GM18520 (cell line): ENCODE data around the gene PRG2.

ENCODE experiments used
- ATAC-seq: cut with Tn5 transposase; IDR thresholded peaks from one replicate; pipeline ENCODE4 v1.9.1; 2021; ENCODE audit not compliant: unreplicated experiment

Gene PRG2

DNA sequence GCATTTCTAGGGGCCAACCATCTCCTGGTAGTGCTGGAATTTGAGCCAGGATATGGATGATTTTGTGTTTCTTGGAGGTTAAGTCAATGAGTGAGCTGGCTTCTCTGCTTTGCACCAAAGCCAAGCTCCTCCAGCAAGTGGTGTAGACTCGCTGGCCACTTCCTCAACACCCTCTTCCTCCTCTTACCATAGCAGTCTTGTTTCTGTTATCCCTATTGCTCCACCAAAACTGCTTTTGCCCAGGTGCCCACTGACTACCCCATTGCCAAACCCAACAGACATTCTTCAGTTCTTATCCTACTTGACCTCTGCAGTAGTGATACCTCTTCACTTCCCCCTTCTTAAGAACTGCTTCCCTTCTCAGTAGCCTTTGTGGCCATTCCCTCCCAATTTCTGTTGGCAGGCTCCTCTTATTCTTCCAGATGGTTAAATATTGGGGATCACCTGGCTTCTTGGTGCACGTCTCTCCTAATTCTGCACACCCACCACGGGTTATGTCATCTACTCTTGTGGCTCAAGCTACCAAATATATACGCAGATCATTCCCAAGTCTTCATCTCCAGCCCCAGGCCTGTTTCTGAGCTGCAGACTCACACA lies 7.0 kb upstream of the PRG2 start:
- ATAC-seq = no peak

DNA sequence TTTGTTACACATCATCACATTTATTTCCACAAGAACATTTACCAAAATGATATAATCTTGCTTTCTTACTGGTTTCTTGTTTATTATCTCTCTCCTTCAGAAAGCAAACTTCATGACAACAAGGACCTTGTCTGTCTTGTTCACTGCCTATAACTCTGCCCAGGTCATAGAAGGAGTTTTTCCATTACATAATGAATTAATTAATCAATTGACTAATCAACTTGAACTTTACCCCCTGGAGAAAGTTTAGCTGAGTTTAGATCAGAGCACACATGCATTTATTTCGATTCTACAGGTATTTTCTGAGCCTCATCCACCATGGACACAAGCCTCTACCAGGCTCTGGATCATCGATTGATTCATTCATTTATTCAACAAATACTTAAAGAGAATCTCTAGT lies 6.3 kb upstream of the PRG2 start:
- ATAC-seq = no peak

DNA sequence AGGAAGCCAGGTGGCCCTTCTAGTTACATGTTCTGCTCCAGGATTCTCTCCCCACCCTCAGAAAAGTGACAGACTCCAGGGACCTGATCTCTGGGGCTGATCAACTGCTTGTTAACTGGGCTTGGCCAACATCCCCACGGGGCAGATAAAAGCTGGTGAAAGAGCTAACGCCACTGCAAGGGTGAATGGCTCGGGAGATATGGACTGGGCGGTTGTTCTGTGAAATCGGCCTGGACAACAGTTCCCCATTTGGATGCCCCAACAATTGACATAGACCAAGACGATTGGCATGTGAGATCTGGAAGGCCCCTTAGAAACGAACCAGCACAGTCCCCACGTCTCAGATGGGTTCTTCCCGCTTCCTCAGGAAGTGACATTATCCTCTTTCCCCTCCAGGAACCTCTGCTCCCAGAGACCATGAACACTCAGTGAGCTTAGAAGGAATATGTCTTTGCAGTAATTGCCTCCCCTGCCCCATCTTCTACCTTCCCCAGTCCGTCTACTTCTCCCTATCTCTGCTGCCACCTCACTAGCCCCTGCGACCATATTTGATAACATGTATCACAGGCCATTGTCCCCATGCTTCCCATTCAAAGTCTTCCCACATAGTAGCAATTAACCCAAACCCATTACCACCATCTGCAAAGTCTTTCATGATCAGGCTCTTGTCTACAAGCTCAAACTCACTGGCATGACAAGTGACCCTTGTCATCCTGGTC lies 5.6 kb upstream of the PRG2 start:
- no peak for ATAC-seq

DNA sequence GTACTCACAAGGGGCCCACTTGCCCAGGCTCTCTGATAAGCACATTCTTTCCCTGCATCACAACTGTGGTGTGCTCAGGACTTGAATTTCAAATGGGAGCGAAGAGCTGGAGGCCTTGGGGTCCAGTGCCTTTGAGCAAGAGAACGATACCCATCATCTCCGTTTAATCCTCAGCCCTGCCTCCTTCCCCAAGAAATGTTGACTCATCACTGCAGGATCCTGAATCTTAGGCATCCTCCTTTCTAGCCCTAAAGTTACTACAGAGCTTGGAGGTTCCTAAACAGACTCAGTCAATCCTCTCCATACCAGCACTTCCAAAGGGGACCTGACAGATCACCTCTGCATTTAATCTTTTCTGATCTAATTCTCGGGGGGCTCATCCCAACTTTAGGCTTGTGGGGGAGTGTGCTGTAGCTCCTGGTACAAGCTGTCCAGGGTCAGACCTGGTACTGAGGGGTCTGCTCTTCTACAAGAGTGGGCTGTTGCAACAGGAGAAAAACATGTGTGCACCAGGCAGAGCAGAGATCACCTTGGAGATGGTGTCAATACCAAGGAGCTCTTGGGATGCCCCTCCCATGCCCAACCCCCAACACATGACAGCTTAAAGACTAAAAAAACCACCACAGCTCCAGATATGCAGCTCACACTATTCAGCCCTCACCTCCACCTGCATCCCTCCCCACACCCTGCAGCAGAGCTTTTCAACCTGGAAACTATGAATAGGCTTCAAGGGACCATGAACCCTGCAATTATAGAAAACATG lies 3.9 kb upstream of the PRG2 start:
- ATAC-seq = no peak

DNA sequence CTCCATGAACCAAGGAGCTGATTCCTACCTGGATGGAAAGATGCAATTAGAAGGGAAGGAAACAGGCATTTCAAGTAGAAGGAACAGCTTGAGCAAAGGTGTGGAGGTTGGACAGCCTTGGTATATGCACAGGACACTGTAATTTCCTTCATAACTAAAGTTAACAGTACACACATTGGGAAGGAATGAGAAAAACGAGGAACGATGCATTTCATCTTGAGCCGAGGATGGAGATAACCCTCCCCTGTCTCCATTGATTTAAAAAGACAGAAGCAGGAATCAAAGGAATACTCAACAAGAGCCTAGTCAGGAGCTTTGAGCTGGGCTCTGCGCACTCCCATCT lies 2.3 kb upstream of the PRG2 start:
- ATAC-seq = no peak

DNA sequence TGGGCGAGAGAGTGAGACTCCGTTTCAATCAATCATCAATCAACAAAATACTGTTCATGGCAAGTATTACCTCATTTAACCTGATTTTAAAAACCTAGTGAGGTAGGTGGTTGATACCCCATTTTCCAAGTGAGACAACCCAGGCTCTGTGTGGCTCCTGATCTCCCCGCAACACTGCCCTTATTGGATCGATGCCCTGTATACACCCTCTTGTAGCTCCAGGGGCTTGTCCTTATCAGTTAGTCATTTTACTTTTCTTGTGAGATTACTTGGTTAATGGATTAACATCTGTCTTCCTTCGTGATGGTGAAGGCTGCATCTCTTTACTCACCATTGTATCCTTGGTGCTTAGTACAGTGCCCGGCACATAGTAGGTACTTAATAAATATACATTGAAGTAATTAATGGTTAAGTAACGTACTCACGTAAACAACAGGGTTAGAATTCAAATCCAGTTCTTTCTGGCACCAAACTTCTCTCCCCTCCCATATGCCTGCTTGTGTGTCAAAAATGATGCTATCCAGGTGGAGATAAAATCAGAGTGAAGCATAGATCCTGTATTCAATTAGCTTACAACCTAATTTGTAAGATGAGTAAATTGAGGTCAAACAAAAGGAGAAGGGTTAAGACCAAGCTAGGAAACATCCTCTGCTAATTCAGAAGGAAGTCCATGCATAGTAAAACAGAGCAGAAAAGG lies 1.8 kb upstream of the PRG2 start:
- no peak for ATAC-seq

DNA sequence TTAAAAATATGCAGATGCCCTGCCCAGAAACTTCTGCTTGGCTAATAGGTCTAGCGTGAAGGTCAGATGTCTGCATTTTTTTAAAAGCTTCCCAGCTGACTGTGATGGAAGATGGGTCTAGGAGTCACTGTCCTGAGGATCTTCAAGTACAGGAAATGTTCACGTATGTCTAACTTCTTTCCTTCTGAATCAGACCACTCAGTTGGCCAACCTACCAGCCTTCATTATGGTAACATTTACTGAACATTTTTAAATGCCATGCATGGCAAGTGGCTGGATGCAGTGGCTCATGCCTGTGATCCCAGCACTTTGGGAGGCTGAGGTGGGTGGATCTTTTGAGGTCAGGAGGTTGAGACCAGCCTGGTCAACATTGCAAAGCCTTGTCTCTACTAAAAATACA lies 1.1 kb upstream of the PRG2 start:
- no peak for ATAC-seq

DNA sequence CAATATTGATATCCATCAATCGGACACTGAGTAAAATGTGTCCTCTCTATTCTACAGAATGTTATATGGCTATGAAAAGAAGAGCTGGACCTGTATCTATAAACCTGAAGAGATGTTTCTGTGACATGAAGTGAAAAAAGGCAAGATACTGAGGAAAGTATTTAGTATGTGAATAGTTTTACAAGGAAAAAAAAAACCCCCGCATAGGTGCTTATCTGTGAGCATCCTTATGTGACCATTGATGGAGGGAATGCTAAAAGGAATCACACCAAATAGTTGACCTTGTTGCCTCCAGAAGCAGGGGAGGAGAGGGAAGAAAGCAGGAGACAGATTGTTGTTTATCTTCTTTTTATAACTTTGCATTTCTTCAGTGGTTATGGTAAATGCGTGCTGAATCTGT lies 661 bp upstream of the PRG2 start:
- no peak for ATAC-seq

DNA sequence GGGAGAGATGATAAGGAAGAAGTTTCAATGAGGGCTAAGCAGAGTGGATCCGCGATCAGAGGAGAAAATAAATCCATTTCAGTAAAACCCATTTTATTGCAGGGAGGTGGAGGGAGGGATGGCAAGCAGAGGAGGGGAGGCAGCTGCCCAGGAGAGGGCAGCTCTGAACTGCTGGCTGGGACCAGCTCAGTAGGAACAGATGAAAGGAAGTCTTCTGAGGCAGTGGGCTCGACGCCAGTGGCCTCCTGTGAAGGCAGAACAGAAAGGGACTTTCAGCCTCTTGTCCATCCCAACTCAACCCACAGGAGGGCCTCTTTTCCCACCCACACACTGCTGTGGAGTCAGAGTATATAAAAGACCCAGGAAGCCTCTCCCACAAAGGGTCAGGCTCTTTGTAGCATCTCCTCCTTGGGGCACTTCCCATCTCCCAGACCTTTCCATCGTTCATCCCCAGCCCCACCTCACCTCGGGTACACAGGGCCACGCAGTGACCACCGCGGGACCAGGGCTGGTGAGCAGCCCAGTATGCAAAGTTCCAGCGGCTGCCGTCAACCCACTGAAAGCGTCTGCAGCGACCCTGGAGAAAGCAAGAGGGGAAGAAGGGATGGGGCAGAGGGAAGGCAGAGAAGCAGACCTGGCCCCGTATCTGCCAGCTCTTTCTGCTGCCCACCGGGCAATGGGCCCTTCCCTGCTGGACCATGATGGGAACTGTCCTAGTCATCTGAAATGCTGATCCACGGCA lies 3.0 kb downstream of the PRG2 start:
- ATAC-seq = no peak

DNA sequence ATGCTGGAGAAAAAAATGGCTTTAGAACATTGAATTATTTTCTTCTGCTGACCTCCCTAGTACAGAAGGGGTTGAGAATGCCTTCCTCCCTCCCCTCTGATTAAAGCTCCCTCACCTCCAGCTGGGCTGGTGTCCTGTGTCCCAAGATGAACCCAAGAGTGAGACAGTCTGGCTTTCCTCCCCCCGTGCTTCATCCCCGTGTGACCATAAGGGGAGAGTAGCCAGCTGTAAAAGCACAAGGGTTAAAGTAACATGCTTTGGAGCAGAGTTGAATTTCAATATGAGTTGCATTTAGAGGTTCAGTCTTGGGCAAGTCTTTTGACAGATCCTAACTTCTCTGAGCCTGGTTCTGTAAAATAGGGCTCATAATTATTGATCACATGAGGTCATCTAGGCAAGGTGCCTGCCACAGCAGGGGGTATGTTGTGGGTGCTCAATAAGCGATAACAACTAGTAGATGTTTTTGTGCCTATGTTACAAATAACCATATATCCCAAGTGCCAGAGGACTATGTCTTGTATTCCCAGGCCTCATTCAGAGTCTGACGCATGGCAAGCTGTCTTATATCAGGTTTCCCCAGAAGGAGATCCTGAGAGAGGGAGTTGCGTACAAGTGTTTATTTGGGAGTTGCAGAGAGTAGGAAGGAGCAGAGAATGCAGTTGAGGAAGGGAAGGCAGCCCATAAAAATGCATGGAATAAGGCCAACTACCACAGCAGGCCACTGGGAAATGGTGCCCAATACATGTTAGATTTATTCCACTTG lies 4.1 kb downstream of the PRG2 start:
- ATAC-seq = no peak

DNA sequence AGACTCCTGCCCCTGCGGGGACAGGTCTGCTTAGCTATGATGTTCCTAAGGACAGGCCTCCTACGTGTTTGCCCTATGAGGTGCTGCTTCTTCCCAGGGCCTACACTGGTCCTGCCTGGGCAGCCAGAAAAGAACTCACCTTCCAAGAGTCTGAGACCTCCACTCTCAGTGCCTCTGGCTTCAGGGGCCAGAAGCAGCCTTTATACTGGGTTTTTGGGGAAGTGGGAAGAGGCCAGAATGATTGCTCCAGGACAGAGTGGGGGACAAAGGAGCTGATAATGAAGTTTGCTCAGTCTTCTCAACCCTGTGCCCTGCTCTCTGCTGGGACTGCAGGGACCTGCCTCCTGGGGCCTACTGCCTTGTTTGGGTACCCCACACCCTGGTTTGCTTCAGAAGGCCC lies 9.5 kb downstream of the PRG2 start, which contains the start of gene PRG3:
TSS of gene PRG3 (minus strand) at position 176 of the 400 bp plus-strand sequence. CDS start 442 bp downstream, outside the sequence.
- ATAC-seq = no peak

DNA sequence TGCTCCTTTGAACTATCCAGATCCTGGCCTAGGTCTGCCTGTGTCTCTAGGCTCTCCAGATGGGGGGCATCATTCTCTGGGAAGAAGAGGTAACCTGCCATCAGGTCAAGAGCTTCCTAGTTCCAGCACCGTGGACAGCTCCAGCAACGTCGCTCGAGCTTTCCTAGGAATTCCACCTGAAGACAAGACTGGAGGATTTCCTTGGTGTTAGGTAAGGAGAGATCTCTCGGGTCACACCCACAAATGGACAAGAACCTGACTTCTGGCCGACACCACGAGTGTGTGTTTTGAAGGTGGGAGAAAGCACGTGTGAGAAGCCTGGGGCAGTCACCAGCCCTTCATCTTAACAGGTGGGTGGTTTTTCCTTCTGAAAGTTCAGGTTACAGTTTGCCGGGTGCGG lies 10.7 kb downstream of the PRG2 start:
- ATAC-seq = no peak

DNA sequence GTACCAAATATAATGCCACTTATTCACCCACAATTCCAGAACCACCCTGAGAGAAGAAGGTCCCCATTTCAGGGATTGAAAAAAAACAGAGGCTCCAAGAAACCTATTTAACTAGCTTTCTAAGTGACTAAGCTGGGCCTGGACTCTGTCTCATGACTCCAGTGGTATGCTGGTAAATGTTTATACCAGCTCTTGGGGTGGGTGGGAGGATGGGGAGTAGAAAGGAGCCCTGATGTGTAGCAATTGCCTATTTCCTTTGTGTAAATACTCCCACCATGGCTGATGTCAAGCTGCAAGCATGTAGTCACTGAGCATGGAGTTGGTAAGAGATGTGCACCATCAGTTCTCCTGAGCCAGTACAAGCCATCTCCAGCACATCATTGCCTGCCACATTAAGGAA lies 12.3 kb downstream of the PRG2 start:
- ATAC-seq = no peak

DNA sequence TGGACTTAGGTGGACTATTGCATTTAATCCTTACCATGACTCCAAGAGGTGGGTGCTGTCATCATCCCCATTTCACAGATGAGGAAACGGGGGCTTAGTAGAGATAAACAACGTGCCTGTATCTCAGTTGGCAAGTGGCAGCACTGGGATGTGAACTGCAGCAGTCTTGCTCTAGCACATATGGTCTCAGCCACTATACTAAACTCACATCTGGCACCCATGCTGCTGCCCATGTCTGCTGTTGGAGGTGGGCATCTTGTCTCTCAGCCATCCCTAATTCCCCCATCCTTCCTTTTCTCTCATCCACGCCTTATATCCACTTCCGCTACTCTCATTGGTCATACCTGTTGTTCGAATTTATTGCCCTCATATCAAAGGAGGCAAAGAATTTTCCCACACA lies 13.3 kb downstream of the PRG2 start:
- ATAC-seq = no peak

DNA sequence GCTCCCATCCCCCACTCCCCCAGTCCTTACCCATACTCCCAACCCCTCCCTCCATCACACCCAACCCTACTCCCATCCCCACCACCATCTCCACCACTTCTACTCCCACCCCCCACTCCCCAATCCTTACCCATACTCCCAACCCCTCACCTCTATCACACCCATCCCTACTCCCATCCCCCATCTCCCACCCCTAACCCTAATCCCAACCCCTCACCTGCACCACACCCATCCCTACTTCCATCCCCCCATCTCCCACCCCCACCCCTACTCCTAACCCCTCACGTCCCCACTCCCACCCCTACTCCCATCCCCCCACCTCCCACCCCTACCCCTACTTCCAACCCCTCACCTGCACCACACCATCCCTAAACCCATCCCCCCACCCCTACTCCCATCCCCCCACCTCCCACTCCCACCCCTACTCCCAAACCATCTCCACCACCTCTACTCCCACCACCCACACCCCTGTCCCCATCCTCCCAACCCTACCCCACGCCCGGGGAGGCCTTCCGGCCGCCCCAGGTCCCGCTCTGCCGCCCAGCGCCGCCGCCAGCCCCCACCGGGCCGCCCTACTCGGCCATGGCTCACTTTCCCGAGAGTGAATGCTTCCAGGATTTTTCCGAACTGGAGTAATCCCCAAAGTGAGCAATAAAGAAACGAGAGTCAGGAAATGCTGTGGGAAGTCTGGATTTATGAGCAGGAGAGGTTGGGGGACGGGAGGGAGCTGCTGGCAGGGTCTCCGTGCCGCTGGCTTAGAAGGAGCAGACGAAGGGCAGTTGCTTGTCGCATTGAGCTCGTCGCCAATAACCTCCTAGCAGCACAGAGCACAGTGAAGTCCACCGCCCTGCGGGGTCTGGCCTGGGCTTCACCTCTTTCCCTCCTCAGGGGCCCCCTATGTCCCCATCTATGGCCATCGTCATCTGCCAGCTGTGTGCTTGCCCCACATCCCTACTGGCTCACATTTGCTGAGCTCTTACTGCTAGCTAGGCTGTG lies 14.1 kb downstream of the PRG2 start:
- no peak for ATAC-seq

DNA sequence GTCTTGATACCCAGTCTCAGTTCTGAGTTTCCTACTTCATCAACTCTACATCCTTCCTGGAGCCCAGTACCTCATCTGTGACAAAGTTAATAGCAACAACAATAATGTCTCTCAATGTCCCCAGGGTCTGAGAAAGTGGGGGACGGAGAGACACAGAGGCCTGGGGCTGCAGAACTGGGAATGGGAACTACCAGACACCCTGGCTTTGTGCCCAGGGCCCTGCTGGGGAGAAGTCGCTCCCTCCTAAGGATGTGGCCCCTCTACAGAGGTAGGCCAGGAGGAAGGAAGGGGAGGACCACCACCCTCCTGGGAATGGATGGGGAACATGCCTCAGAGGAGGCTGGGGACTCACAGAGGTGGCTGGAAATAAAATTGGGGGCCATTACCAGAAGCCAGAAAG lies 15.0 kb downstream of the PRG2 start:
- ATAC-seq = no peak

DNA sequence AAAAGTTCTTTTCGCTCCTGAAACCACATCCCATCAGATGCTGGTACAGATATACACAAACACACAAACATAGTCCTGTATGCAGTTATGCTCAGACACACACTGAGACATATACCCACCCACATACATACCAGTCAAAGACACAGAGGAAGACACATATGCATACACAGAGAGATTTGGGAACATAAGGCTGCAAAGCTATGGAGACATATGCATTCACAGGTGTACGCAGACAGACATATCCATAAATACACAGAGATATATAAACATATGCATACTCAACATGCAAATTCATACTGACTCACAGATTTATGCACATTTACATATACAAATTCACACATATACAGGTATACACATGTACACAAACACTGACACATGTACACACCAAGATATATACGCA lies 15.5 kb downstream of the PRG2 start:
- no peak for ATAC-seq

DNA sequence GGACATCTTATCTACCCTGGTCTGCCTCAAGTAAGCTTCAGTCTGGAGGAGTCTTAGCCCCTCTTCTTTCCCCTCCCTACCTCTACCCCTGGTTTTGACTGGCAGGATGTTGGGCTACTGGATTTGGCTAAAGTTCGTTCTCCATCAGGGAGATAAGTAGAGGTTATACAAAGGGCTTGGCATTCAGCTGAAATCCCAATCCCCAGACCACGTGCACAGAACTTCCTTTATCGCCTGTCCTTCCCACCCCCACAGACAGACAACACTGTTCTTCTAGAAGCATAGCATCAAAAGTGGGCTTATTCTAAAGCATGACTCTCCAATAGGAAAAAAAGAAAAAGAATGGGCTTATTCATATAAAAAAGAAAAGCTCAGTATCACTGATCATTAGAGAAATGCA lies 17.3 kb downstream of the PRG2 start:
- no peak for ATAC-seq

DNA sequence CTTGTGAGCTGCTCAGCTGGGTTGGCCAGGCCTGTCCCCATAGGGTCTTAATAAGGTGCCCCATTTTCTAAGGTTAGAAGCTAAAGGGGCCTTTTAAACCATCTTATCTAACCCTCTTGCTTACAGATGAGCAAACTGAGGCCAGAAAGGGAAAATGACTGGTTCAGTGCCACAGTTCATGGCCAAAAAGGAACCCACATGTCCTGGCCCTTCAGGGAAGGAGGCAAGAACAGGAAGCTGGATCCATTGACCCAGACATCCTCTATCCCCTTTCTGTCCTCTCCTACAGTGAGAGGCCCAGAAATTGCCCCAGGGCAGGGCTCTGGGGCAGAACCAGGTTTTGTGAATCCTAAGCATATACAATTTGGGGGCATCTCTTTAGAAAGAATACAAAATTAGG lies 19.5 kb downstream of the PRG2 start:
- no peak for ATAC-seq
